ENCODE measurements around the gene CNOT4. TPM values are rescaled to one million over a fixed set of nuclear protein-coding genes. Genes with fewer than 3 reads are reported as not detected.
"Not testable (repeated sequence)": the region's sequence is repeated elsewhere in the genome, so short reads cannot be mapped to it uniquely, and the experiment has no call there.

The CNOT4 gene
- total RNA-seq, 1 donor from 2014 or later: 33.4 TPM

DNA sequence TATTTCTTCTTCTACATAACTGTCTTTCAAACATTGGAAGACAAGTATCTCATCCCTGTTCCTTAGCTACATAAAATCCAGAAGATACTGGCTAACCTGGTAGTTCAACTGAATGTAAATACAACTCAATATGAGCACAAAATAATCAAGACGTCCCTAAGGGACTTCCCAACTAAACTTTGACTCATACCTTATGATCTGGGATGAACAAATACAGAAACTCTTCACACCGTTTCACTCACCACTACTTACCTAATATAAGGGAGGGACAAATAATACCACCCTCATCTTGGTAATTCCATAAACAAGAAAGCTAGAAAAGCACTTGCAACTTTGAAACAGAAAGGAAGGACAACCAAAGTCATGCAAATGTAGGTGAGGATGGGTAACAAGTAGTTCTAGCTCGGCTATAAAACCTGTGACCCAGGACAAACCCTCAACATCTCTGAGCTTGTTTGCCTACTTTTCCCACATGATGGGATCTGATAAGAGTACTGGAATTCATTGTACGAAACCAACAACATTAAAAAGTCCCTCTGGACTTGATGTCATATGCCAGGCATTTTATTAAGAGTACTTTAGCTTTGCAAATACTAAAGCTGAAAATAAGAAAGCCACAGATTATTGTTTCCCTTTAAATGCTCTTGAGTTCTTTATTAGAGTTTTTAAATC lies 154.4 kb downstream of the CNOT4 start:
- no peaks in the 10 kb centered on the region for H3K9me3 Mint-ChIP-seq
- H3K4me3 Mint-ChIP-seq: no peak overlapping the region
- H3K4me1 Mint-ChIP-seq: no peaks in the 10 kb centered on the region
- no peak for DNase-seq (ENCODE audit: low spot score in 2 of 2, unreplicated experiment in 2 of 2)
- TF ChIP-seq, protein P1, sequence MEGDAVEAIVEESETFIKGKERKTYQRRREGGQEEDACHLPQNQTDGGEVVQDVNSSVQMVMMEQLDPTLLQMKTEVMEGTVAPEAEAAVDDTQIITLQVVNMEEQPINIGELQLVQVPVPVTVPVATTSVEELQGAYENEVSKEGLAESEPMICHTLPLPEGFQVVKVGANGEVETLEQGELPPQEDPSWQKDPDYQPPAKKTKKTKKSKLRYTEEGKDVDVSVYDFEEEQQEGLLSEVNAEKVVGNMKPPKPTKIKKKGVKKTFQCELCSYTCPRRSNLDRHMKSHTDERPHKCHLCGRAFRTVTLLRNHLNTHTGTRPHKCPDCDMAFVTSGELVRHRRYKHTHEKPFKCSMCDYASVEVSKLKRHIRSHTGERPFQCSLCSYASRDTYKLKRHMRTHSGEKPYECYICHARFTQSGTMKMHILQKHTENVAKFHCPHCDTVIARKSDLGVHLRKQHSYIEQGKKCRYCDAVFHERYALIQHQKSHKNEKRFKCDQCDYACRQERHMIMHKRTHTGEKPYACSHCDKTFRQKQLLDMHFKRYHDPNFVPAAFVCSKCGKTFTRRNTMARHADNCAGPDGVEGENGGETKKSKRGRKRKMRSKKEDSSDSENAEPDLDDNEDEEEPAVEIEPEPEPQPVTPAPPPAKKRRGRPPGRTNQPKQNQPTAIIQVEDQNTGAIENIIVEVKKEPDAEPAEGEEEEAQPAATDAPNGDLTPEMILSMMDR (IDR thresholded peaks at IDR 0.05; ENCODE audit: unreplicated experiment): no peak
- no peak overlapping the region for H3K27ac Mint-ChIP-seq
- peaks cover 16% of the 10 kb centered on the region for H3K27me3 Mint-ChIP-seq (ENCODE audit: low read depth)
- no peaks in the 10 kb centered on the region for H3K36me3 Mint-ChIP-seq

DNA sequence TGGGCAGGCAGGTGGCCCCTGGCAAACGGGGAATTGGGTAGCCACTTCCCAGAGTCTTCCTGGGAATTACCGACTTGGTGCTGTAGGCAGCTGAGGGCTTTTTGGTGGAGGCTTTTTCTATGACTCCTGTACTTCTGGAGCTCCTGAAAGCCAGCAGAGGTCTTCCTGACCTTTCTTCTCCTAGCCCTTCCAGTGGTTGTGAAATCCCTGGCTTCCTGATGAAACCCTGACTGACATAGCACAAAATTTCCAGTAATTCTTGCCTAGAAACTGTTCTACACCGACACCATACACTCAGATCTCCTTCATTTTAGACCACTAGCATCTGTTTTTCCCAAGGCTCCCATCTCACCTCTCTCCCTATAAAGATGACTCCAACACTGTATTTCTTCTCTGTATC lies 156.1 kb downstream of the CNOT4 start:
- no peak for DNase-seq (ENCODE audit: low spot score in 2 of 2, unreplicated experiment in 2 of 2)
- Mint-ChIP-seq H3K36me3 (no peaks in the 10 kb centered on the region), H3K4me3 (no peak overlapping the region), H3K9me3 (no peaks in the 10 kb centered on the region), H3K27me3 (ENCODE audit: low read depth) (peaks cover 16% of the 10 kb centered on the region), H3K4me1 (no peaks in the 10 kb centered on the region), H3K27ac (no peak overlapping the region)
- TF ChIP-seq, protein P1 (IDR thresholded peaks at IDR 0.05; ENCODE audit: unreplicated experiment): no peak

DNA sequence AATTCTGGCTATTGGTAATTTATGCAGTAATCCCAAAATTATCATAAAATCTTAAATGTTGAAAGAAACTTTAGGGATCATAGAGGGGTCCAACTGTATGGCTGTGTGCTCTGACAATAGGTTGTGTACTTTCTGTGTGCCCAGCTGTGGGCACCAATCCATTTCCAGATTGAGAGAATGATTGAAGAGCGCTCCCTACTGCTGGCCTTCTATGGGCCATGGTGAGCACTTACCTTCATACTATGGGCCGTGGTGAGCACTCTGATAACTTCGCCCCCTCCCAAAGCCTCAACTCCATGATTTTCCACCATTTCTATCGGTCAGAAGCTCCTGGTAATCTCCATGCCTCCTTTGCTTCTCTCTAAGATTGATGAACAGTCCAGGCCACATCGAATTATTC lies 157.6 kb downstream of the CNOT4 start:
- Mint-ChIP-seq H3K27ac (no peak overlapping the region), H3K4me3 (no peak overlapping the region), H3K9me3 (no peaks in the 10 kb centered on the region), H3K36me3 (no peaks in the 10 kb centered on the region), H3K4me1 (no peaks in the 10 kb centered on the region), H3K27me3 (ENCODE audit: low read depth) (peaks cover 16% of the 10 kb centered on the region)
- no peak for DNase-seq (ENCODE audit: low spot score in 2 of 2, unreplicated experiment in 2 of 2)
- TF ChIP-seq, protein P1 (IDR thresholded peaks at IDR 0.05; ENCODE audit: unreplicated experiment): no peak

DNA sequence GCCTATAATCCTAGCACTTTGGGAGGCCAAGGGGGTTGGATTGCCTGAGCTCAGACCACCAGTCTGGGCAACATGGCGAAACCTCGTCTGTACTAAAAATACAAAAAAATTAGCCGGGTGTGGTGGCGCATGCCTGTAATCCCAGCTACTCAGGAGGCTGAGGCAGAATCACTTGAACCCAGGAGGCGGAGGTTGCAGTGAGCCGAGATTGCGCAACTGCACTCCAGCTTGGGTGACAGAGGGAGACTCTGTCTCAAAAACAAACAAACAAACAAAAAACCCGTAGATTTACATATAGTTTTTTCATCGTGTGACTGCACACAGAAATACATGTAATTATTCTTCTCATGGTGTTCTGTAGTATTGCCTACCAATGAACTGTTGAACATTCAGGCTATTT lies 158.8 kb downstream of the CNOT4 start:
- not testable (repeated sequence) for DNase-seq (ENCODE audit: low spot score in 2 of 2, unreplicated experiment in 2 of 2); H3K9me3 Mint-ChIP-seq; H3K36me3 Mint-ChIP-seq; H3K27ac Mint-ChIP-seq; H3K4me1 Mint-ChIP-seq; H3K4me3 Mint-ChIP-seq
- H3K27me3 Mint-ChIP-seq (ENCODE audit: low read depth): peaks cover 16% of the 10 kb centered on the region

DNA sequence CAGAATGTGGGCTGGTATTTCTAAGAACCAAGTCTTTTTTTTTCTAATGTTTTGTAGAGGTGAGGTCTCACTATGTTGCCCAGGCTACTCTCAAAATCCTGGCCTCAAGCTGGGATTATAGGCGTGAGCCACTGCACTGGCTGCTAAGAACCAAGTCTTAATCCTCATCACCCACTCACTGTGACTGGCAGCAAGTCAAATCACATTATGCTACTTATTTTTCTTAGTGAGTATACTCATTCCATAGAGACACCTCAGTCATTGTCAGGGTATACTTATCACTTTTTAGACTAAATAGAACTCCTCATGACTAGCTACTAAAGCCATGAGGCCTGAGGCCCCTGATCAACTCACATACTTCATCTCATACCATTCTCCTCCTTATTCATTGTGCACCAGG lies 160.2 kb downstream of the CNOT4 start:
- no peaks in the 10 kb centered on the region for H3K9me3 Mint-ChIP-seq
- DNase-seq (ENCODE audit: low spot score in 2 of 2, unreplicated experiment in 2 of 2): no peak
- H3K27ac Mint-ChIP-seq: no peak overlapping the region
- H3K4me1 Mint-ChIP-seq: no peaks in the 10 kb centered on the region
- no peaks in the 10 kb centered on the region for H3K36me3 Mint-ChIP-seq
- TF ChIP-seq, protein P1 (IDR thresholded peaks at IDR 0.05; ENCODE audit: unreplicated experiment): no peak
- peaks cover 18% of the 10 kb centered on the region for H3K27me3 Mint-ChIP-seq (ENCODE audit: low read depth)
- H3K4me3 Mint-ChIP-seq: no peak overlapping the region

DNA sequence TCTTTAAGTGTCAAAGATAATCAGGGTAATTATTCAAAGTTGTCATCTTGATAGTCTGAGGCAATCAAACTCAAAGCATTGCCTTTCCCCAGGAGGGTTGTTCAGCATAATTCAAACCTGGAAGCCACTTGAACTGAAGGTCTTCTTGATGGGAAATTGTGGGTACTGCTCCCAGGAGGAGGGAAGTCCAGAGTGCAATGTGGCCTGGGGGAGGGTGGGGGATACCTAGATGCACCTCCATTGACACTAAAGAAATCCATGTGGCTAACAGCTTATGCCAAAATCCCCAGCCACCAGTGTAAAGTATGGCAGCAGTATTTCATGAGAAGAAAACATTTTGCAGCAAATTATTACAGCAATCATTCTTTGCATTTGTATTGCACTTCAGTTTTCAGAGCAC lies 161.4 kb downstream of the CNOT4 start:
- Mint-ChIP-seq H3K4me3 (no peak overlapping the region), H3K9me3 (no peaks in the 10 kb centered on the region), H3K36me3 (no peaks in the 10 kb centered on the region), H3K27ac (no peak overlapping the region), H3K27me3 (ENCODE audit: low read depth) (peaks cover 22% of the 10 kb centered on the region), H3K4me1 (no peaks in the 10 kb centered on the region)
- no peak for DNase-seq (ENCODE audit: low spot score in 2 of 2, unreplicated experiment in 2 of 2)
- TF ChIP-seq, protein P1 (IDR thresholded peaks at IDR 0.05; ENCODE audit: unreplicated experiment): no peak
